HCT116 (cell line): ENCODE data around the gene PROSER2. TPM values are rescaled to one million over a fixed set of nuclear protein-coding genes. Genes with fewer than 3 reads are reported as not detected.

Experiments
- ATAC-seq: fragments of 200-7000 bp; cut with Tn5 transposase; 2 replicates; pipeline ENCODE4 v1.9.1; 2020; ENCODE audit warnings: mild to moderate bottlenecking, moderate library complexity
- BruUV-seq: library from RNA; stranded (reverse); fragments of 400-500 nt; replicated peaks from 2 replicates; lab custom pipeline; 2021; lab: Mats Ljungman, UMichigan
- CTCF ChIA-PET: fragments of 300-600 bp; sonication (Branson Sonifier 250); formaldehyde crosslinking; loops from one replicate; lab custom pipeline; 2021; ENCODE audit warnings: antibody characterized with exemption; lab: Charles Lee
- POLR2A ChIA-PET: fragments of 300-600, 350-600 bp; sonication (Branson Sonifier 250); formaldehyde crosslinking; loops from one replicate; lab custom pipeline; 2021; ENCODE audit warnings: antibody characterized with exemption; lab: Charles Lee
- RAD21 ChIA-PET, 2 experiments: fragments of 300-600 bp; sonication (Branson Sonifier 250); formaldehyde crosslinking; loops; one replicate each; lab custom pipeline; 2023; ENCODE audit warnings: low total read pairs in 2 of 2; ENCODE audit not compliant: uncharacterized antibody in 2 of 2, unreplicated experiment in 2 of 2, low non-redundant PET in 1 of 2; lab: Charles Lee
- DNase-seq: peaks from one replicate; pipeline ENCODE4 v3.0.0-alpha.2; 2010; ENCODE audit warnings: low read depth, low spot score
- H2AFZ ChIP-seq: fragments of 200-600 bp; shearing (Covaris generic), sonication (generic); 2 replicates; pipeline ENCODE4 v1.6.1; 2017; ENCODE audit warnings: low read depth, mixed run types, mixed read lengths, antibody characterized with exemption, low read length; ENCODE audit not compliant: poor library complexity, severe bottlenecking
- H3K27ac ChIP-seq: 2 replicates; pipeline ENCODE4 v1.5.1; 2012; ENCODE audit warnings: low read depth, low read length
- H3K27me3 ChIP-seq: fragments of 200-600 bp; sonication (generic); 2 replicates; pipeline ENCODE4 v1.6.1; 2016; ENCODE audit warnings: mixed run types, low read length, mixed read lengths; ENCODE audit not compliant: insufficient read depth
- H3K36me3 ChIP-seq, 2 experiments: fragments of 200-500 bp in 1 of 2; fragments of 200-600 bp in 1 of 2; sonication (Bioruptor generic) in 1 of 2; sonication (generic) in 1 of 2; 2 replicates each; pipeline versions ENCODE4 v1.5.1 to v1.6.1; 2014 to 2016; ENCODE audit warnings: low read length in 2 of 2, inconsistent platforms in 1 of 2, mixed read lengths in 1 of 2, mixed run types in 1 of 2; ENCODE audit not compliant: insufficient read depth in 2 of 2, control insufficient read depth in 1 of 2
- H3K4me1 ChIP-seq, 2 experiments: fragments of 200-600 bp in 1 of 2; sonication (generic) in 1 of 2; 2 replicates each; pipeline versions ENCODE4 v1.5.1 to v1.6.1; 2012 to 2017; ENCODE audit warnings: low read length in 2 of 2, inconsistent platforms in 1 of 2, mild to moderate bottlenecking in 1 of 2, mixed read lengths in 1 of 2, mixed run types in 1 of 2, moderate library complexity in 1 of 2; ENCODE audit not compliant: insufficient read depth in 2 of 2, control insufficient read depth in 1 of 2
- H3K4me2 ChIP-seq: fragments of 200-600 bp; sonication (generic); 2 replicates; pipeline ENCODE4 v1.6.1; 2017; ENCODE audit warnings: mixed run types, low read length, mixed read lengths
- H3K4me3 ChIP-seq, 2 experiments: fragments of 200-600 bp in 1 of 2; sonication (generic) in 1 of 2; replicated peaks in 1 of 2; 2 replicates each; pipeline ENCODE4 v1.5.1; 2011 to 2016; ENCODE audit warnings: low read length in 2 of 2, control low read depth in 1 of 2, low read depth in 1 of 2, mild to moderate bottlenecking in 1 of 2, mixed read lengths in 1 of 2, mixed run types in 1 of 2
- H3K79me2 ChIP-seq: fragments of 200-600 bp; sonication (generic); 2 replicates; pipeline ENCODE4 v1.6.1; 2017; ENCODE audit warnings: mild to moderate bottlenecking, mixed run types, low read length, moderate library complexity, mixed read lengths; ENCODE audit not compliant: insufficient read depth
- H3K9ac ChIP-seq: fragments of 200-600 bp; sonication (generic); 2 replicates; pipeline ENCODE4 v1.6.1; 2016; ENCODE audit warnings: low read length, mixed read lengths
- H3K9me2 ChIP-seq: fragments of 200-600 bp; sonication (generic), shearing (Covaris generic); 2 replicates; pipeline ENCODE4 v1.6.1; 2017; ENCODE audit warnings: mixed run types, mild to moderate bottlenecking, moderate library complexity; ENCODE audit not compliant: insufficient read depth
- H3K9me3 ChIP-seq, 2 experiments: fragments of 200-500 bp in 1 of 2; fragments of 200-600 bp in 1 of 2; sonication (Bioruptor generic) in 1 of 2; sonication (generic) in 1 of 2; 2 replicates each; pipeline ENCODE4 v1.6.1; 2014 to 2017; ENCODE audit warnings: low read length in 2 of 2, mixed read lengths in 2 of 2, inconsistent platforms in 1 of 2, low read depth in 1 of 2, mild to moderate bottlenecking in 1 of 2, mixed run types in 1 of 2, moderate library complexity in 1 of 2; ENCODE audit not compliant: control insufficient read depth in 1 of 2, insufficient read depth in 1 of 2
- H4K20me1 ChIP-seq: fragments of 200-600 bp; sonication (generic), shearing (Covaris generic); 2 replicates; pipeline ENCODE4 v1.6.1; 2017; ENCODE audit warnings: mixed run types, mild to moderate bottlenecking, moderate library complexity; ENCODE audit not compliant: insufficient read depth
- EZH2 ChIP-seq: fragments of 200-600 bp; sonication (generic); IDR thresholded peaks from 2 replicates; pipeline ENCODE4 v1.6.1; 2017; ENCODE audit warnings: antibody characterized with exemption, mixed run types
- FOSL1 ChIP-seq: IDR thresholded peaks from 2 replicates; pipeline ENCODE4 v1.6.1; 2012; ENCODE audit warnings: low read depth
- SIN3A ChIP-seq: IDR thresholded peaks from 2 replicates; pipeline ENCODE4 v1.6.1; 2012; ENCODE audit warnings: low read depth
- ZFX ChIP-seq: fragments of 450-650 bp; IDR thresholded peaks from 2 replicates; pipeline ENCODE4 v1.6.1; 2017
- intact Hi-C: fragments of 100-400 bp; cut with micrococcal nuclease; formaldehyde crosslinking; loops from 2 replicates; pipeline ENCODE4 v1.10.0; 2022
- total RNA-seq: library from RNA; stranded (reverse); gene quantifications from one replicate; pipeline ENCODE4 v1.2.1, GENCODE V29; 2021; ENCODE audit not compliant: unreplicated experiment

The PROSER2 gene
- total RNA-seq, 1 experiment from 2014 or later: 46.2 TPM

DNA sequence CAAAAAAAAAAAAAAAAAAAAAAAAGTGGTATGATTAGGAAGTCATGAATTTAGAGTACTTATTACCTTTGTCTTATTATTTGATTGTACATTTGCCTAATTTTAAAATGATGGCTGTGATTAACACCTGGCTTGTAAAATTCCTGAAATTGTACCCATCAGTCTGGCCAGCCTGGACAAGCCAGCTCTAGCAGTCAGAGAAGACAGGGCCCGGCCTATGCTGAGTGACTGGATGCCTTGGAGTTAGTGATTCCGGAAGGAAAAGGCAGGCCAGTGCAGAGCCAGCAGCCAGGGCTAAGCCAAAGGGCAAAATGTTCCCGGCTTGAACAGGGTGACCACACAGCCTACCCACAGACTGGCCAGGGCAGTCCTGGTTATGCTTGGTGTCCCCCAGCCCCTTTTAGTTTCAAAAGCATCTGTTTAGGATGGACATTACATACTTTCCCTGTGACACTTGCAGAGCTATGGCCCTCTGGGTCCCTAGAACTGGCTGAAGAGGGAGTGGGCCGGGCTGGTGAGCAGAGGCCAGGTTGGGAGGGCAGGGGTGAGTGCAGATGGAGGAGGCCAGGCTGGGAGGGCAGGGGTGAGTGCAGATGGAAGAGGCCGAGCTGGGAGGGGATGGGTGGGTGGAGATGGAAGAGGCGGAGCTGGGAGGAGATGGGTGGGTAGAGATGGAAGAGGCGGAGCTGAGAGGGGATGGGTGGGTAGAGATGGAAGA lies 61.7 kb downstream of the PROSER2 start:
- Histone ChIP-seq H3K4me1 (peaks cover 35 to 80% of the 10 kb centered on the region in 2 experiments), H2AFZ (no peak overlapping the region), H3K27ac (no peak overlapping the region), H3K36me3 (no peaks in the 10 kb centered on the region), H3K79me2 (no peaks in the 10 kb centered on the region), H3K9me3 (no peaks in the 10 kb centered on the region), H4K20me1 (no peaks in the 10 kb centered on the region), H3K4me2 (no peak overlapping the region; the same call in 1 of the 2 replicates), H3K9ac (peak overlapping the region; percentile 32), H3K4me3 (no peak overlapping the region), H3K9me2 (no peaks in the 10 kb centered on the region), H3K27me3 (no peaks in the 10 kb centered on the region)
- CTCF ChIA-PET: no interaction called here
- intact Hi-C loops: no loop called here
- RAD21 ChIA-PET: no interaction called here
- POLR2A ChIA-PET: interaction anchor here (0.6 to 1.9 kb wide), 3 partner anchors 9 to 52 kb away, joined by 3 to 5 read pairs (median 4); no protein-coding TSS in a partner anchor
- no peak for ATAC-seq
- no TSS peak for BruUV-seq
- DNase-seq: no peak
- no peak for TF ChIP-seq SIN3A
- TF ChIP-seq ZFX: 0 out of 2 replicates have a peak, but pooled peaks have one; percentile 15
- no peak for TF ChIP-seq EZH2

- BruUV-seq: no TSS peak
- Histone ChIP-seq H3K79me2 (no peaks in the 10 kb centered on the region), H3K9me3 (no peaks in the 10 kb centered on the region), H4K20me1 (no peaks in the 10 kb centered on the region), H3K4me2 (no peak overlapping the region), H3K4me3 (no peak overlapping the region), H2AFZ (no peak overlapping the region), H3K4me1 (peaks cover 32 to 73% of the 10 kb centered on the region in 2 experiments), H3K27me3 (no peaks in the 10 kb centered on the region), H3K36me3 (no peaks in the 10 kb centered on the region), H3K9ac (peak overlapping the region; percentile 61), H3K27ac (no peak overlapping the region), H3K9me2 (no peaks in the 10 kb centered on the region)
- TF ChIP-seq SIN3A (no peak), FOSL1 (no peak)
- CTCF ChIA-PET: interaction anchor here (1.0 kb wide), 2 partner anchors 10 to 11 kb away, joined by 3 read pairs; no protein-coding TSS in a partner anchor
- intact Hi-C loops: no loop called here
- no peak for DNase-seq
- POLR2A ChIA-PET: interaction anchor here (1.1 to 1.9 kb wide), 2 partner anchors 10 to 12 kb away, joined by 4 to 5 read pairs; no protein-coding TSS in a partner anchor
- ATAC-seq: no peak
- RAD21 ChIA-PET: interaction anchor here in 1 of 2 experiments (0.5 kb wide), 1 partner anchor 46 kb away, joined by 3 read pairs; no protein-coding TSS in a partner anchor
These were observed 62.4 kb downstream of the PROSER2 start for GRCh38 chr10:11885437-11886137.
